Sigmoid colon (tissue), 7 donors: Measurements from ENCODE around the gene FRG2C. TPM values are rescaled to one million over a fixed set of nuclear protein-coding genes. Genes with fewer than 3 reads are reported as not detected.
"Not testable (repeated sequence)": the region's sequence is repeated elsewhere in the genome, so short reads cannot be mapped to it uniquely, and the experiment has no call there.

Experiments used
- DNase-seq: peaks from one replicate; pipeline ENCODE4 v3.0.0-alpha.2; 2019
- H3K27ac ChIP-seq, 4 donors: fragments of 200-600 bp; sonication (generic); one replicate each; pipeline ENCODE4 v1.5.1; 2016 to 2019; ENCODE audit warnings: mild to moderate bottlenecking in 1 of 4
- H3K27me3 ChIP-seq, 3 donors: fragments of 200-600 bp; sonication (generic); one replicate each; pipeline ENCODE4 v1.5.1; 2019; ENCODE audit warnings: mild to moderate bottlenecking in 1 of 3
- H3K36me3 ChIP-seq, 4 donors: fragments of 200-600 bp; sonication (generic); one replicate each; pipeline ENCODE4 v1.5.1; 2016 to 2019
- H3K4me1 ChIP-seq, 4 donors: fragments of 200-600 bp; sonication (generic); one replicate each; pipeline ENCODE4 v1.5.1; 2017 to 2019
- H3K4me3 ChIP-seq, 4 donors: fragments of 200-600 bp; sonication (generic); one replicate each; pipeline ENCODE4 v1.5.1; 2017 to 2019; ENCODE audit warnings: mild to moderate bottlenecking in 2 of 4, moderate library complexity in 1 of 4
- H3K9me3 ChIP-seq, 4 donors: fragments of 200-600 bp in 3 of 4; sonication (generic) in 3 of 4; one replicate each; pipeline versions ENCODE4 v1.5.1 to v1.6.1; 2013 to 2019
- CTCF ChIP-seq, 4 experiments: fragments of 450-650 bp in 3 of 4; fragments of 200-600 bp in 1 of 4; IDR thresholded peaks; one replicate each; pipeline ENCODE4 v1.5.1; 2016 to 2019; ENCODE audit warnings: antibody characterized with exemption in 4 of 4, mild to moderate bottlenecking in 3 of 4, moderate library complexity in 2 of 4
- EP300 ChIP-seq, 4 donors: sonication (generic); formaldehyde crosslinking; IDR thresholded peaks; one replicate each; pipeline ENCODE4 v1.6.1; 2017; ENCODE audit warnings: antibody characterized with exemption in 4 of 4
- POLR2A ChIP-seq, 2 donors: fragments of 450-650 bp; IDR thresholded peaks; one replicate each; pipeline ENCODE4 v1.6.1; 2016; ENCODE audit warnings: antibody characterized with exemption in 2 of 2, mild to moderate bottlenecking in 2 of 2, moderate library complexity in 2 of 2
- POLR2AphosphoS5 ChIP-seq, 4 donors: sonication (generic); formaldehyde crosslinking; IDR thresholded peaks; one replicate each; pipeline ENCODE4 v1.6.1; 2017; ENCODE audit warnings: antibody characterized with exemption in 4 of 4
- WGBS, 2 donors: extraction: QIAGEN DNeasy Blood & Tissue Kit; methylation state at CpG; one replicate each; pipeline ENCODE4 v1.1.7; 2013; 5-methylcytosine and 5-hydroxymethylcytosine counted together
- intact Hi-C: fragments of 100-400 bp; cut with DNase I; formaldehyde crosslinking; loops from one replicate; pipeline ENCODE4 v1.15.1; 2023
- polyA plus RNA-seq, 3 donors: library from polyadenylated mRNA; stranded (reverse); fragments of 200-250 nt; gene quantifications; one replicate each; pipeline ENCODE4 v1.2.3, GENCODE V29; 2013
- total RNA-seq, 4 donors: library from RNA; depleted of rRNA; stranded (reverse); fragments of >200 nt; gene quantifications; one replicate each; pipeline ENCODE4 v1.1.0, GENCODE V29; 2016
- donor health status: healthy with polysubstance abuse.
- donor health status: Bipolar disorder and iron deficiency.
- donor health status: healthy.

The FRG2C gene
- not detected for total RNA-seq
- not detected for polyA plus RNA-seq

- H3K9me3 ChIP-seq, intact Hi-C loops, H3K27ac ChIP-seq, H3K4me3 ChIP-seq, H3K36me3 ChIP-seq, DNase-seq: not testable (repeated sequence)
- peaks cover 14 to 78% (median 63%) of the 10 kb centered on the region in 3 donors for H3K27me3 ChIP-seq
- WGBS, 2 donors = 76 to 78% methylated on average over 9 of the region's 9 CpGs
- H3K4me1 ChIP-seq = peaks cover 0 to 14% (median 9%) of the 10 kb centered on the region in 4 donors
Measured at GRCh38 chr3:75664028-75664427, at the start of gene FRG2C. Gene FRG2C (plus strand): TSS chr3:75664328. CDS start chr3:75664380, 52 bp downstream.

GRCh38 chr3:75618666-75619305 is 45.3 kb upstream of the FRG2C start:
- intact Hi-C loops, H3K27me3 ChIP-seq, H3K36me3 ChIP-seq, H3K9me3 ChIP-seq: not testable (repeated sequence)
- H3K4me3 ChIP-seq = peak overlapping the region; percentile 49 to 65 (median 55)
- peak overlapping the region; percentile 37 to 74 (median 57) for H3K27ac ChIP-seq
- 4 to 6% methylated on average over 43 of the region's 43 CpGs for WGBS, 2 donors
- peak; percentile 91 for DNase-seq
- H3K4me1 ChIP-seq = peaks cover 0 to 13% (median 5%) of the 10 kb centered on the region in 4 donors
- TF ChIP-seq POLR2AphosphoS5 (IDR thresholded peaks at IDR 0.05) = peak in 1 of 4 donors; percentile 14

- not testable (repeated sequence) for H3K9me3 ChIP-seq
Measured at GRCh38 chr3:75619481-75620031, 44.6 kb upstream of the FRG2C start.

GRCh38 chr3:75621772-75622171 is 42.4 kb upstream of the FRG2C start:
- not testable (repeated sequence) for H3K36me3 ChIP-seq

More at GRCh38 chr3:75619481-75620031, 44.6 kb upstream of the FRG2C start:
- intact Hi-C loops, DNase-seq, H3K36me3 ChIP-seq, H3K27me3 ChIP-seq: not testable (repeated sequence)
- WGBS, 2 donors = 2 to 3% methylated on average over 52 of the region's 52 CpGs
- Histone ChIP-seq H3K27ac (peak overlapping the region; percentile 37 to 74 (median 57)), H3K4me1 (peaks cover 0 to 13% (median 5%) of the 10 kb centered on the region in 4 donors), H3K4me3 (peak overlapping the region; percentile 49 to 65 (median 55))

GRCh38 chr3:75623656-75624055 is 40.5 kb upstream of the FRG2C start:
- H3K27ac ChIP-seq, H3K36me3 ChIP-seq, H3K4me3 ChIP-seq, H3K9me3 ChIP-seq, H3K27me3 ChIP-seq, DNase-seq, intact Hi-C loops: not testable (repeated sequence)
- H3K4me1 ChIP-seq = peaks cover 0 to 10% (median 5%) of the 10 kb centered on the region in 4 donors
- 81 to 82% methylated on average over 13 of the region's 13 CpGs for WGBS, 2 donors

More at GRCh38 chr3:75621772-75622171, 42.4 kb upstream of the FRG2C start:
- intact Hi-C loops, H3K27me3 ChIP-seq, H3K9me3 ChIP-seq, H3K4me3 ChIP-seq, H3K27ac ChIP-seq, DNase-seq: not testable (repeated sequence)
- 54 to 70% methylated on average over 10 of the region's 10 CpGs for WGBS, 2 donors
- H3K4me1 ChIP-seq = peaks cover 0 to 13% (median 5%) of the 10 kb centered on the region in 4 donors

- intact Hi-C loops, H3K36me3 ChIP-seq, H3K9me3 ChIP-seq, H3K4me3 ChIP-seq, DNase-seq, H3K4me1 ChIP-seq, H3K27me3 ChIP-seq, H3K27ac ChIP-seq: not testable (repeated sequence)
- WGBS, 2 donors = 81 to 94% methylated on average over 2 of the region's 2 CpGs
Measured at GRCh38 chr3:75630887-75631535, 33.1 kb upstream of the FRG2C start.

- TF ChIP-seq EP300 (IDR thresholded peaks at IDR 0.05) (no peak), CTCF (IDR thresholded peaks at IDR 0.05) (no peak), POLR2AphosphoS5 (IDR thresholded peaks at IDR 0.05) (no peak), POLR2A (IDR thresholded peaks at IDR 0.05) (no peak)
- no peaks in the 10 kb centered on the region for H3K36me3 ChIP-seq
- intact Hi-C loops = no loop called here
- no peaks in the 10 kb centered on the region for H3K4me1 ChIP-seq
- no peak overlapping the region for H3K27ac ChIP-seq
- H3K27me3 ChIP-seq = no peaks in the 10 kb centered on the region
- 73 to 78% methylated on average over 4 of the region's 4 CpGs for WGBS, 2 donors
- H3K9me3 ChIP-seq = no peaks in the 10 kb centered on the region
- no peak overlapping the region for H3K4me3 ChIP-seq
- no peak for DNase-seq
Measured at GRCh38 chr3:75631541-75631940, 32.6 kb upstream of the FRG2C start.

GRCh38 chr3:75638947-75639346 is 25.2 kb upstream of the FRG2C start:
- H3K27me3 ChIP-seq, intact Hi-C loops, DNase-seq, H3K27ac ChIP-seq, H3K36me3 ChIP-seq, H3K9me3 ChIP-seq, H3K4me3 ChIP-seq: not testable (repeated sequence)
- WGBS, 2 donors = 89 to 90% methylated on average over 10 of the region's 10 CpGs
- peaks cover 0 to 15% (median 4%) of the 10 kb centered on the region in 4 donors for H3K4me1 ChIP-seq
